Measurements from ENCODE around the gene NDST1. TPM values are rescaled to one million over a fixed set of nuclear protein-coding genes. Genes with fewer than 3 reads are reported as not detected.

The NDST1 gene
- total RNA-seq, 2 experiments from 2014 or later = 2.9 to 3.3 TPM

DNA sequence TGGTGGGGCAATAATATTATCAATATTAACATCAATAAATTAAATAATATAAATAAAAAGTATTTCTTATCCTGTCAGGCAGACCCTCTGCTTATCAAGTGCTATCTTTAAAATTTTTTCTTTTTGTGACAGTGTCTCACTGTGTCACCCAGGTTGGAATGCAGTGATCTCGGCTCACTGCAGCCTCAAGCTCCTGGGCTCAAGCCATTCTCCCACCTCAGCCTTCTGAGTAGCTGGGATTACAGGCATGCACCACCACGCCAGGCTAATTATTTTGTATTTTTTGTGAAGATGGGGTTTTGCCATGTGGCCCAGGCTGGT, 53.2 kb downstream of the NDST1 start:
- Mint-ChIP-seq H3K27ac (no peak overlapping the region), H3K4me3 (no peak overlapping the region), H3K9me3 (no peaks in the 10 kb centered on the region), H3K36me3 (ENCODE audit: low read depth) (no peaks in the 10 kb centered on the region), H3K4me1 (ENCODE audit: low read depth) (no peaks in the 10 kb centered on the region), H3K27me3 (peaks cover 2% of the 10 kb centered on the region)
- TF ChIP-seq, protein P1, sequence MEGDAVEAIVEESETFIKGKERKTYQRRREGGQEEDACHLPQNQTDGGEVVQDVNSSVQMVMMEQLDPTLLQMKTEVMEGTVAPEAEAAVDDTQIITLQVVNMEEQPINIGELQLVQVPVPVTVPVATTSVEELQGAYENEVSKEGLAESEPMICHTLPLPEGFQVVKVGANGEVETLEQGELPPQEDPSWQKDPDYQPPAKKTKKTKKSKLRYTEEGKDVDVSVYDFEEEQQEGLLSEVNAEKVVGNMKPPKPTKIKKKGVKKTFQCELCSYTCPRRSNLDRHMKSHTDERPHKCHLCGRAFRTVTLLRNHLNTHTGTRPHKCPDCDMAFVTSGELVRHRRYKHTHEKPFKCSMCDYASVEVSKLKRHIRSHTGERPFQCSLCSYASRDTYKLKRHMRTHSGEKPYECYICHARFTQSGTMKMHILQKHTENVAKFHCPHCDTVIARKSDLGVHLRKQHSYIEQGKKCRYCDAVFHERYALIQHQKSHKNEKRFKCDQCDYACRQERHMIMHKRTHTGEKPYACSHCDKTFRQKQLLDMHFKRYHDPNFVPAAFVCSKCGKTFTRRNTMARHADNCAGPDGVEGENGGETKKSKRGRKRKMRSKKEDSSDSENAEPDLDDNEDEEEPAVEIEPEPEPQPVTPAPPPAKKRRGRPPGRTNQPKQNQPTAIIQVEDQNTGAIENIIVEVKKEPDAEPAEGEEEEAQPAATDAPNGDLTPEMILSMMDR (IDR thresholded peaks at IDR 0.05) = peak; percentile 52
- intact Hi-C loops (cut with micrococcal nuclease) = loop anchor here (2.0 to 10.0 kb wide), 3 partner anchors 98 to 286 kb away; partner anchors contain the start of gene IRGM
- ChIA-PET CTCF (interaction anchor here (0.7 to 6.8 kb wide), 23 partner anchors 12 to 421 kb away, joined by 3 to 50 read pairs (median 4); partner anchors contain the start of genes IRGM, MYOZ3 and SMIM3), POLR2A (interaction anchor here (0.7 to 0.9 kb wide), 2 partner anchors 112 to 127 kb away, joined by 3 to 4 read pairs; partner anchors contain the start of gene RPS14)
- DNase-seq = no peak
- ATAC-seq = peak; percentile 43

- ATAC-seq = no peak
- TF ChIP-seq, protein P1 (IDR thresholded peaks at IDR 0.05) = no peak
- CTCF ChIA-PET = interaction anchor here (0.7 to 6.8 kb wide), 21 partner anchors 12 to 293 kb away, joined by 3 to 50 read pairs (median 4); partner anchors contain the start of genes IRGM, MYOZ3 and SMIM3
- Mint-ChIP-seq H3K36me3 (ENCODE audit: low read depth) (no peaks in the 10 kb centered on the region), H3K4me1 (ENCODE audit: low read depth) (no peaks in the 10 kb centered on the region), H3K9me3 (no peaks in the 10 kb centered on the region), H3K27ac (no peak overlapping the region), H3K4me3 (no peak overlapping the region), H3K27me3 (peaks cover 2% of the 10 kb centered on the region)
- intact Hi-C loops (cut with micrococcal nuclease) = loop anchor here (2.0 to 10.0 kb wide), 3 partner anchors 97 to 285 kb away; partner anchors contain the start of gene IRGM
- DNase-seq = no peak
- POLR2A ChIA-PET = interaction anchor here (0.6 to 0.9 kb wide), 4 partner anchors 112 to 437 kb away, joined by 3 to 4 read pairs (median 3); partner anchors contain the start of gene RPS14
Measured at GRCh38 chr5:150561571-150562275, 53.8 kb downstream of the NDST1 start.

DNA sequence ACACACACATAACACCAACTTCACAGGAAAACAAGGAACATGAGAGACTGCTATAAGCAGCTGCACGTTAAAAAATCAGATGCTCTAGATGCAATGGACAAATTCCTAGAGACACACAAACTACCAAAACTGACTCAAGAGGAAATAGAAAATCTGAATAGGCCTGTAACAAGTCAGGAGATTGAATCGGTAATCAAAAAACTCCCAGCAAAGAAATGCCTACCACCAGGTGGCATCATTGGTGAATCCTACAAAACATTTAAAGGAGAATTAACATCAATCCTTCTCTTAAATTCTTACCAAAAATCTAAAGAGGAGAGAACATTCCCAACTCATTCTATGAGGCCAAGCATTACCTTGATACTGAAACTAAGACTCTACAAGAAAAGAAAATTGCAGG, 54.9 kb downstream of the NDST1 start:
- peak; percentile 63 for DNase-seq
- ChIA-PET POLR2A (no interaction called here), CTCF (interaction anchor here (1.0 to 6.8 kb wide), 4 partner anchors 103 to 284 kb away, joined by 3 to 50 read pairs (median 6); partner anchors contain the start of gene IRGM)
- Mint-ChIP-seq H3K4me3 (no peak overlapping the region), H3K4me1 (ENCODE audit: low read depth) (no peaks in the 10 kb centered on the region), H3K27ac (no peak overlapping the region), H3K9me3 (no peaks in the 10 kb centered on the region), H3K27me3 (peaks cover 2% of the 10 kb centered on the region), H3K36me3 (ENCODE audit: low read depth) (no peaks in the 10 kb centered on the region)
- TF ChIP-seq, protein P1 (IDR thresholded peaks at IDR 0.05) = peak; percentile 58
- intact Hi-C loops (cut with micrococcal nuclease) = loop anchor here (10.0 kb wide), 1 partner anchor 222 kb away; no protein-coding TSS in a partner anchor
- ATAC-seq = no peak

- Mint-ChIP-seq H3K27me3 (peaks cover 2% of the 10 kb centered on the region), H3K4me1 (ENCODE audit: low read depth) (no peaks in the 10 kb centered on the region), H3K36me3 (ENCODE audit: low read depth) (no peaks in the 10 kb centered on the region), H3K27ac (no peak overlapping the region), H3K9me3 (no peaks in the 10 kb centered on the region), H3K4me3 (no peak overlapping the region)
- ATAC-seq = no peak
- CTCF ChIA-PET = interaction anchor here (0.9 to 1.9 kb wide), 3 partner anchors 89 to 552 kb away, joined by 3 to 8 read pairs (median 3); no protein-coding TSS in a partner anchor
- POLR2A ChIA-PET = no interaction called here
- TF ChIP-seq, protein P1 (IDR thresholded peaks at IDR 0.05) = no peak
- intact Hi-C loops (cut with micrococcal nuclease) = loop anchor here (10.0 kb wide), 1 partner anchor 219 kb away; no protein-coding TSS in a partner anchor
- DNase-seq = no peak
Measured at GRCh38 chr5:150565868-150566267, 57.9 kb downstream of the NDST1 start.

All from activated CD8-positive, alpha-beta T cell treated with anti-CD3 and anti-CD28 coated beads for 36 hours (primary cell).